GM18508 (cell line): Measurements from ENCODE around the gene ROCK2.

Experiments used
- ATAC-seq: cut with Tn5 transposase; IDR thresholded peaks from one replicate; pipeline ENCODE4 v1.9.1; 2021; ENCODE audit warnings: moderate number of reproducible peaks; ENCODE audit not compliant: insufficient read depth, unreplicated experiment

ROCK2 gene

GRCh38 chr2:11314487-11314886 is 29.9 kb downstream of the ROCK2 start:
- ATAC-seq = no peak

GRCh38 chr2:11312770-11313471 is 31.5 kb downstream of the ROCK2 start:
- no peak for ATAC-seq

- no peak for ATAC-seq
Observed at GRCh38 chr2:11311543-11311942, 32.9 kb downstream of the ROCK2 start.

GRCh38 chr2:11310212-11310611 is 34.2 kb downstream of the ROCK2 start:
- ATAC-seq = no peak

GRCh38 chr2:11309706-11310105 is 34.7 kb downstream of the ROCK2 start:
- ATAC-seq = no peak

GRCh38 chr2:11307764-11308415 is 36.5 kb downstream of the ROCK2 start:
- ATAC-seq = no peak

- ATAC-seq = no peak
Observed at GRCh38 chr2:11305958-11306357, 38.5 kb downstream of the ROCK2 start.

GRCh38 chr2:11305338-11305737 is 39.1 kb downstream of the ROCK2 start:
- ATAC-seq = no peak

- no peak for ATAC-seq
Observed at GRCh38 chr2:11304476-11304875, 40.0 kb downstream of the ROCK2 start.

- no peak for ATAC-seq
Observed at GRCh38 chr2:11303290-11304013, 41.0 kb downstream of the ROCK2 start.

GRCh38 chr2:11299439-11299838 is 45.0 kb downstream of the ROCK2 start:
- no peak for ATAC-seq

GRCh38 chr2:11298592-11298991 is 45.8 kb downstream of the ROCK2 start:
- ATAC-seq = no peak

GRCh38 chr2:11296401-11296800 is 48.0 kb downstream of the ROCK2 start:
- no peak for ATAC-seq

- no peak for ATAC-seq
Observed at GRCh38 chr2:11292464-11293255, 51.8 kb downstream of the ROCK2 start.

- ATAC-seq = no peak
Observed at GRCh38 chr2:11290713-11291112, 53.7 kb downstream of the ROCK2 start.

GRCh38 chr2:11290211-11290610 is 54.2 kb downstream of the ROCK2 start:
- ATAC-seq = no peak

- no peak for ATAC-seq
Observed at GRCh38 chr2:11288431-11288830, 56.0 kb downstream of the ROCK2 start.

- ATAC-seq = no peak
Observed at GRCh38 chr2:11286749-11287148, 57.7 kb downstream of the ROCK2 start.

- no peak for ATAC-seq
Observed at GRCh38 chr2:11286323-11286722, 58.1 kb downstream of the ROCK2 start.

GRCh38 chr2:11285499-11285898 is 58.9 kb downstream of the ROCK2 start:
- ATAC-seq = no peak

- no peak for ATAC-seq
Observed at GRCh38 chr2:11281186-11281585, 63.2 kb downstream of the ROCK2 start.
